ENCODE measurements around the gene BRD4.
A peak's percentile ranks its signal among the peaks of the same experiment; 100 is the strongest.

DNA sequence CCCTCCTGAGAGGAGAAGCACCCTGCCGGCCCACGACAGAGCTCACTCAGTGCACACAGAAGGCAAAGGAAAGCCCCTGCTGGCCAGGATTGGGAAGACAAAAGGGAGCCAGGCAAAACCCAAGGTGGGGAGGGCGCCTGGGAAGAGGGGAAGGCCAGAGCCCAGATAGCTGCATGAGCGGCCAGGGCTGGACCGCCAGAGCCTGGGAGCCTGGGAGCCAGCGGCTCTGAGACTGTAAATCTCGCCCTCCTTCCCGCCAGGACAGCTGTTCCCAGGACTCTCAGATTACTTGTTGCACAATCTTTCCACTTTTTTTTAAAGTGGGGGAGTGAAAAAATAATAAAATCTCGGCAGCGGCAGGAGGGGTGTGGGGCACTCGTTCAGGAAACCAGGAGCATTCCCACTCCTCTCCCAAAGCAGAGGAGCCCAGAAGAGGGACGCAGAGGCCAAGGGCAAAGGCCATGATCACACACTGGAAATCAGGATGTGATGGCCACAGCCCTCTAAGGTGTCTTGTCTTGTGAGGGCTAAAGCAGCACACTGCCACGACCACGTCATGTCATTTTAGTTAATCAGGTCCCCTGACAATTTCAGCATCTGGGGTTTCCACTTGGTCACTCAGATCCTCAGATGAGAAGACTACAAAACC, 80.5 kb downstream of the BRD4 start:
- TF ChIP-seq EP300 (IDR thresholded peaks at IDR 0.05), result peak; percentile 80 to 88
- TF ChIP-seq CTCF (IDR thresholded peaks at IDR 0.05), result peak; percentile 12 to 63 (median 27)
- TF ChIP-seq POLR2A (IDR thresholded peaks at IDR 0.05), result no peak

Measured in tibial nerve (tissue), 4 donors.